ENCODE measurements around the gene FBXL14.
"Not testable (repeated sequence)": the region's sequence is repeated elsewhere in the genome, so short reads cannot be mapped to it uniquely, and the experiment has no call there.

FBXL14 gene

GRCh38 chr12:1603269-1603993, 9.1 kb upstream of the FBXL14 start:
- ChIA-PET CTCF (interaction anchor here (0.6 to 3.2 kb wide), 7 partner anchors 11 to 534 kb away, joined by 3 to 17 read pairs (median 5); no protein-coding TSS in a partner anchor), POLR2A (interaction anchor here (1.1 to 1.4 kb wide), 2 partner anchors 10 to 12 kb away, joined by 3 to 4 read pairs; no protein-coding TSS in a partner anchor)
- Histone ChIP-seq H3K9me3 (ENCODE audit: control insufficient read depth, insufficient read depth, low read depth, low read length) (no peaks in the 10 kb centered on the region), H3K4me3 (ENCODE audit: low read depth, low read length) (no peak overlapping the region), H3K4me1 (ENCODE audit: control insufficient read depth, insufficient read depth, low read length) (peaks cover 6% of the 10 kb centered on the region; the same call in 1 of the 2 replicates), H3K36me3 (ENCODE audit: control insufficient read depth in 2 of 2, insufficient read depth in 1 of 2, low read length in 2 of 2) (no peaks in the 10 kb centered on the region), H3K27ac (ENCODE audit: extremely low read depth, low read depth, low read length) (no peak overlapping the region)
- TF ChIP-seq ZNF600 (tag by site-specific recombination; IDR thresholded peaks at IDR 0.05) (0 out of 2 replicates have a peak, but pooled peaks have one; percentile 18), ZNF777 (tag by site-specific recombination; IDR thresholded peaks at IDR 0.05; ENCODE audit: borderline replicate concordance) (no peak)

- CTCF ChIA-PET, result interaction anchor here (0.6 to 3.2 kb wide), 6 partner anchors 10 to 488 kb away, joined by 3 to 17 read pairs (median 8); partner anchors contain the start of gene WNT5B
- H3K4me3 ChIP-seq (ENCODE audit: low read depth, low read length), result not testable (repeated sequence)
These were observed 8.3 kb upstream of the FBXL14 start for GRCh38 chr12:1602706-1603105.

GRCh38 chr12:1598757-1599156, 4.4 kb upstream of the FBXL14 start:
- ChIA-PET CTCF (interaction anchor here (1.0 to 1.1 kb wide), 2 partner anchors 14 to 481 kb away, joined by 3 to 4 read pairs; no protein-coding TSS in a partner anchor), POLR2A (no interaction called here)
- Histone ChIP-seq H3K9me3 (ENCODE audit: control insufficient read depth, insufficient read depth, low read depth, low read length) (no peaks in the 10 kb centered on the region), H3K4me1 (ENCODE audit: control insufficient read depth, insufficient read depth, low read length) (peaks cover 11% of the 10 kb centered on the region), H3K27ac (ENCODE audit: extremely low read depth, low read depth, low read length) (no peak overlapping the region), H3K36me3 (ENCODE audit: control insufficient read depth in 2 of 2, insufficient read depth in 1 of 2, low read length in 2 of 2) (no peaks in the 10 kb centered on the region), H3K4me3 (ENCODE audit: low read depth, low read length) (no peak overlapping the region)
- TF ChIP-seq ZNF248 (tag by site-specific recombination; IDR thresholded peaks at IDR 0.05) (no peak), ZBTB26 (tag by site-specific recombination; optimal IDR thresholded peaks at IDR 0.05) (no peak), ZNF146 (tag by site-specific recombination; IDR thresholded peaks at IDR 0.05) (peak; percentile 95), BCL11A (tag by site-specific recombination; IDR thresholded peaks at IDR 0.05; ENCODE audit: low read depth) (no peak), EGR2 (tag by site-specific recombination; IDR thresholded peaks at IDR 0.05; ENCODE audit: low read depth) (no peak), SCRT1 (tag by site-specific recombination; IDR thresholded peaks at IDR 0.05; ENCODE audit: borderline replicate concordance) (no peak)

More at GRCh38 chr12:1602706-1603105, 8.3 kb upstream of the FBXL14 start:
- POLR2A ChIA-PET, result interaction anchor here (0.6 to 1.4 kb wide), 3 partner anchors 10 to 539 kb away, joined by 3 to 4 read pairs (median 3); no protein-coding TSS in a partner anchor
- H3K9me3 ChIP-seq (ENCODE audit: control insufficient read depth, insufficient read depth, low read depth, low read length); H3K36me3 ChIP-seq (ENCODE audit: control insufficient read depth in 2 of 2, insufficient read depth in 1 of 2, low read length in 2 of 2); H3K27ac ChIP-seq (ENCODE audit: extremely low read depth, low read depth, low read length); H3K4me1 ChIP-seq (ENCODE audit: control insufficient read depth, insufficient read depth, low read length): not testable (repeated sequence)

- H3K27ac ChIP-seq (ENCODE audit: extremely low read depth, low read depth, low read length), result peak overlapping the region; percentile 97; the same call in 1 of the 2 replicates
- no peaks in the 10 kb centered on the region for H3K9me3 ChIP-seq (ENCODE audit: control insufficient read depth, insufficient read depth, low read depth, low read length)
- ChIA-PET CTCF (interaction anchor here (1.1 kb wide), 1 partner anchor 10 kb away, joined by 3 read pairs; no protein-coding TSS in a partner anchor), POLR2A (no interaction called here)
- peaks cover 0 to 6% of the 10 kb centered on the region in 2 experiments; a peak in 1 of 3 replicates for H3K36me3 ChIP-seq (ENCODE audit: control insufficient read depth in 2 of 2, insufficient read depth in 1 of 2, low read length in 2 of 2)
- H3K4me1 ChIP-seq (ENCODE audit: control insufficient read depth, insufficient read depth, low read length), result peaks cover 11% of the 10 kb centered on the region
- H3K4me3 ChIP-seq (ENCODE audit: low read depth, low read length), result no peak overlapping the region
- no peak for TF ChIP-seq ZBTB44 (tag by site-specific recombination; IDR thresholded peaks at IDR 0.05)
- TF ChIP-seq ZNF362 (tag by site-specific recombination; IDR thresholded peaks at IDR 0.05), result no peak
- TF ChIP-seq ZFP69B (tag by site-specific recombination; IDR thresholded peaks at IDR 0.05), result 0 out of 2 replicates have a peak, but pooled peaks have one; percentile 43
- no peak for TF ChIP-seq MZF1 (tag by site-specific recombination; IDR thresholded peaks at IDR 0.05; ENCODE audit: borderline replicate concordance)
- no peak for TF ChIP-seq ZNF529 (tag by site-specific recombination; IDR thresholded peaks at IDR 0.05; ENCODE audit: insufficient replicate concordance)
- TF ChIP-seq ZNF239 (tag by site-specific recombination; IDR thresholded peaks at IDR 0.05), result no peak
- TF ChIP-seq ZFHX2 (tag by site-specific recombination; conservative IDR thresholded peaks at IDR 0.05), result no peak
- TF ChIP-seq ZBTB26 (tag by site-specific recombination; optimal IDR thresholded peaks at IDR 0.05), result no peak
- TF ChIP-seq ZNF76 (tag by site-specific recombination; IDR thresholded peaks at IDR 0.05; ENCODE audit: borderline replicate concordance, low read depth), result no peak
- no peak for TF ChIP-seq OVOL3 (tag by site-specific recombination; IDR thresholded peaks at IDR 0.05)
- no peak for TF ChIP-seq KLF8 (tag by site-specific recombination; IDR thresholded peaks at IDR 0.05)
- no peak for TF ChIP-seq ZNF169 (tag by site-specific recombination; IDR thresholded peaks at IDR 0.05)
- TF ChIP-seq ZNF623 (tag by site-specific recombination; IDR thresholded peaks at IDR 0.05), result no peak
These were observed 1.4 kb upstream of the FBXL14 start for GRCh38 chr12:1595690-1596347.
